AG04450 (cell line): ENCODE measurements around the gene TMEM151B. TPM values are rescaled to one million over a fixed set of nuclear protein-coding genes. Genes with fewer than 3 reads are reported as not detected.

Source experiments
- CTCF ChIA-PET: fragments of 300-600, 350-600 bp; formaldehyde crosslinking; extraction: SDS; loops from one replicate; lab custom pipeline; 2022; ENCODE audit warnings: antibody characterized with exemption, inconsistent platforms; lab: Charles Lee
- POLR2A ChIA-PET: fragments of 350-600 bp; formaldehyde crosslinking; extraction: SDS; loops from one replicate; lab custom pipeline; 2021; ENCODE audit warnings: antibody characterized with exemption, inconsistent platforms; lab: Yijun Ruan, JAX
- DNase-seq: peaks from one replicate; pipeline ENCODE4 v3.0.0-alpha.2; 2011; ENCODE audit warnings: low read depth, low spot score
- H3K27ac ChIP-seq: one replicate; pipeline ENCODE4 v1.5.1; 2012; ENCODE audit warnings: low read depth, low read length, control low read depth
- H3K27me3 ChIP-seq: one replicate; pipeline ENCODE4 v1.6.0; 2012; ENCODE audit warnings: low read length; ENCODE audit not compliant: control insufficient read depth, insufficient read depth
- H3K4me3 ChIP-seq: 2 replicates; pipeline ENCODE4 v1.5.1; 2011; ENCODE audit warnings: mild to moderate bottlenecking, low read depth, low read length, control low read depth
- H3K9me3 ChIP-seq: 2 replicates; pipeline ENCODE4 v1.5.1; 2012; ENCODE audit warnings: low read length; ENCODE audit not compliant: control insufficient read depth, insufficient read depth
- polyA plus RNA-seq: library from polyadenylated mRNA; depleted of rRNA; stranded (reverse); fragments of >200 nt; gene quantifications from 2 replicates; pipeline ENCODE4 v1.2.3, GENCODE V29; 2011
- TF ChIP-seq, protein P1 (sequence below): IDR thresholded peaks from 2 replicates; pipeline ENCODE4 v1.5.1; 2011; ENCODE audit warnings: low read depth, low read length, control low read depth, inconsistent platforms

Gene TMEM151B
- polyA plus RNA-seq, 1 experiment = not detected

DNA sequence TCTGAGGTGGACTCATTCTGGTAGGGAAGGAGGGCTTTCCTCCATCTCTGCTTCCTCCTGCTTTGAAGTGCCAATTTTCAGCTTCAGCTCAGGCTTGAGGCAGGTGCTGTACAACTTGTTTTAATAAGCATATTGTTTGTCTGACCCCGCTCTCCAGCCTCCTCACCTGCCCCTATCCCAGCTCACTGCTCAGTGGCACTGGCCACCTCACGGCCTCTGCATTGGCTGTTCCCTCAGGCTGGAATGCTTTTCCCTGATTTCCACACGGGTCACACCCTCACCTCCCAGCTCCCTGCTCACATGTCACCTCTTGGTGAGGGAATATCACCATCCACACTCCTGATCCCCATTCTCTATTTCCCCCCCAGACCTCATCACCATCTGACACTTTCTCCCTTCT, 28.6 kb downstream of the TMEM151B start:
- TF ChIP-seq, protein P1, sequence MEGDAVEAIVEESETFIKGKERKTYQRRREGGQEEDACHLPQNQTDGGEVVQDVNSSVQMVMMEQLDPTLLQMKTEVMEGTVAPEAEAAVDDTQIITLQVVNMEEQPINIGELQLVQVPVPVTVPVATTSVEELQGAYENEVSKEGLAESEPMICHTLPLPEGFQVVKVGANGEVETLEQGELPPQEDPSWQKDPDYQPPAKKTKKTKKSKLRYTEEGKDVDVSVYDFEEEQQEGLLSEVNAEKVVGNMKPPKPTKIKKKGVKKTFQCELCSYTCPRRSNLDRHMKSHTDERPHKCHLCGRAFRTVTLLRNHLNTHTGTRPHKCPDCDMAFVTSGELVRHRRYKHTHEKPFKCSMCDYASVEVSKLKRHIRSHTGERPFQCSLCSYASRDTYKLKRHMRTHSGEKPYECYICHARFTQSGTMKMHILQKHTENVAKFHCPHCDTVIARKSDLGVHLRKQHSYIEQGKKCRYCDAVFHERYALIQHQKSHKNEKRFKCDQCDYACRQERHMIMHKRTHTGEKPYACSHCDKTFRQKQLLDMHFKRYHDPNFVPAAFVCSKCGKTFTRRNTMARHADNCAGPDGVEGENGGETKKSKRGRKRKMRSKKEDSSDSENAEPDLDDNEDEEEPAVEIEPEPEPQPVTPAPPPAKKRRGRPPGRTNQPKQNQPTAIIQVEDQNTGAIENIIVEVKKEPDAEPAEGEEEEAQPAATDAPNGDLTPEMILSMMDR = no peak
- DNase-seq = no peak
- CTCF ChIA-PET = interaction anchor here (1.3 to 1.5 kb wide), 2 partner anchors 14 to 16 kb away, joined by 4 to 8 read pairs; partner anchors contain the start of gene AARS2

DNA sequence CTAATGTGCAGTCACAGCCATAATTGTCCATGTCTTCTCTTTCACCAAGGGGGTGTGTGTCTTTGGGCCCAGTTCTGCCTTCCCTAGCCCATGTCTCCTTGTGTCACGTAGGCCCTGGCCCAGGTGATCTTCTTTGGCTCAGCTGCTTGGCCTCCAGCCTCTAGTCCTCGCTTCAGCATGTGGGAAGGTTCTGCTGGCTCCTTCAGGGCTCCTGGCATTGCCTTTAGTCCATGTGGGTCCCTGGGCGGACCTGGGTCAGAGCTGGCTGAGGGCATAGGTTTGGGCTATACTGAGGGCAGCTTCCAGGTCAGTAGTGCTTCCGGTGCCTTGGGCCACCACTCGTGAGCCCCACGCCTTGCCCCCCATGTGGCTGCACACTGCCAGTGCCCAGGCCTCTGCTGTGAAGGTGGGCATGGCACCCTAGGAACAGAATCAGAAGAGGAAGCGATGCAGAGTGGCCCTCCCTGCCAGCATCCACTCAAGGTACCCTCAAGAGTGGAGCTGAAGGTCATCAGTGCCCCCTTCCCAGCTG, 30.1 kb downstream of the TMEM151B start:
- ChIA-PET POLR2A (no interaction called here), CTCF (no interaction called here)
- no peak overlapping the region for H3K27ac ChIP-seq
- DNase-seq = no peak
- H3K27me3 ChIP-seq = peaks cover 26% of the 10 kb centered on the region
- H3K9me3 ChIP-seq = no peaks in the 10 kb centered on the region; the same call in 1 of the 2 replicates
- no peak overlapping the region for H3K4me3 ChIP-seq
- TF ChIP-seq, protein P1 = no peak

More for the DNA sequence above, 28.6 kb downstream of the TMEM151B start:
- Histone ChIP-seq H3K9me3 (no peaks in the 10 kb centered on the region; the same call in 1 of the 2 replicates), H3K4me3 (no peak overlapping the region), H3K27ac (no peak overlapping the region), H3K27me3 (peaks cover 31% of the 10 kb centered on the region)
- POLR2A ChIA-PET = interaction anchor here (0.7 to 1.4 kb wide), 2 partner anchors 11 to 52 kb away, joined by 3 read pairs; partner anchors contain the start of gene HSP90AB1

DNA sequence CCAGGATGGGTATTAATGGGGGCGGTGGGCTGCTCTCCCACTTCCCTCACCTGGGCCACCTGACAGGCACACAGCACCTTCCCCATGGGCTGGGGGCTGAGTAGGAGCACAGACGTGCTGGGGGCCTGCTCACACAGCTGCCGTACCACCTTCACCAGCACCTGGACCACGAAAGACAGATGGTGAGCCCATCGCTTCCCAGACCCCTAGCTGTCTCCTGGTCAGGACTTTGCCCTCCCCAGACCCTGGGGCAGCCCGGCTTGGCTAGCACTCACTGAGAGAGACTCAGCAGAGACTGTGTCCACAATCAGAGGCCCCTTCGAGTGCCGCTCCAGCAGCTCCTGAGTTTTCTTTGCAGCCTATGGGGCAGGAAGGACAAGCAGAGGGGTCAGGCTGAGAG, 30.9 kb downstream of the TMEM151B start:
- ChIA-PET POLR2A (no interaction called here), CTCF (interaction anchor here (0.7 to 1.7 kb wide), 2 partner anchors 12 to 50 kb away, joined by 3 to 7 read pairs; partner anchors contain the start of gene AARS2)
- no peaks in the 10 kb centered on the region; the same call in 1 of the 2 replicates for H3K9me3 ChIP-seq
- no peak overlapping the region for H3K27ac ChIP-seq
- DNase-seq = no peak
- H3K4me3 ChIP-seq = no peak overlapping the region
- TF ChIP-seq, protein P1 = no peak
- H3K27me3 ChIP-seq = peaks cover 21% of the 10 kb centered on the region

DNA sequence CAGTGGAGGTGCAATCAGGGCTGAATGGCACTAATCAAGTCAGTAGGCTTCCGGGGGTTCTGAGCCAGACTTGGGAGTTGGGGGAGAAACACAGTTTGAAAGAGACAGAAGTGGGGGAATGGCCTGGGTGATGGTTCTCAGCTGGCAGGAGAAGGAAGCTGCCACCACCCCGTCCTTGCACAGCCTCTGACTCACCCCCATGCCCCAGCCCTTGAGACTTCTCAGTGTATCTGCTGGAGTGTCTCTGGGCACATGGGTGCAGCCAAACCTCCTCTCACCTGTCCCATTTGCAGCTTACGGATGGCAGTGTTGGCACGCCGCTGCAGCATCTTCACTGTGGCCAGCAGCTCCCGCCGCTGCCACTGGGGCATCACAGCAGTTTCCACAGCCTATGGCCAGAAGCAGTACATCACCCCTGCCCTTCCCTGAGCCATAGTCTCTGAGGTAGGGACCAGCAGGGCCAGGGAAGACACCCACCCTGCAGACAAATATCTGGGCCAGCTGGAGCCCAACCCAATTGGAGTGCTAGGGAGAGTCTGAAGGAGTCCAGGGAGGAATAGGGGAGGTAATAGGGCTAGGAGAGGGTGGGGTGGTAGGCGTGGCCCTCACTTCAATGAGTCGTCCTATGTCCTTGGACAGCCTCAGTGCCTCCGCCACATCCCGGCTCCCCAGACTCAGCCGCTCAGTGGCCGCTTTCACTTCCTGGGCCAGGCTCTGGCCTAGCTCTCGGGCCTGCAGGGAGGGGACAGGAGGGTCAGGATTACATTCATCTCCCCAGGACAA, 31.7 kb downstream of the TMEM151B start:
- ChIA-PET POLR2A (no interaction called here), CTCF (interaction anchor here (0.7 to 1.7 kb wide), 3 partner anchors 11 to 51 kb away, joined by 3 to 9 read pairs (median 7); partner anchors contain the start of gene AARS2)
- no peak overlapping the region for H3K27ac ChIP-seq
- no peaks in the 10 kb centered on the region; the same call in 1 of the 2 replicates for H3K9me3 ChIP-seq
- peaks cover 13% of the 10 kb centered on the region for H3K27me3 ChIP-seq
- H3K4me3 ChIP-seq = no peak overlapping the region
- DNase-seq = no peak
- TF ChIP-seq, protein P1 = no peak
